HTERT RPE-1 (cell line): ENCODE measurements around the gene IFNB1.

Source experiments
- in situ Hi-C: fragments of 300-500 bp; cut with MboI; formaldehyde crosslinking; loops from 4 replicates; pipeline ENCODE4 v1.14.3; 2020; ENCODE audit warnings: low sequenced_read_pairs

IFNB1 gene

DNA sequence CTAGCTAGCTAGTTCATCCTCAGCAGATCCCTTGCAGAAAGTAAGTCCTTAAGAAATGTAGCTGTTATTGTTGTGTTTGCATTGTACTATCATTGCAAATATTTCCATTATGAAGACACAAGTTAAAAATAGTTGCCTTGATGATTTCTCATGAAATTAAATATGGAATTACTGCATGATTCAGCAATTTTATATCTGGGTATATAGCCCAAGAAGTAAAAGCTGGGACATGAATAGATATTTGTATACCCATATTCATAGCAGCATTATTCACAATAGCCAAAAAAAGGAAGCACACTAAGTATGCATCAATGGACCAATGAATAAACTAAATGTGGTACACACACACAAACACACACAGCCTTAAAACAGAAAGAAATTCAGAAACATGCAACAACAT, 6.8 kb downstream of the IFNB1 start:
- in situ Hi-C loops = no loop called here

- in situ Hi-C loops = no loop called here
Observed at GRCh38 chr9:21070171-21070571, 7.6 kb downstream of the IFNB1 start.

- in situ Hi-C loops = no loop called here
Observed at GRCh38 chr9:21060919-21061561, 16.7 kb downstream of the IFNB1 start.

- in situ Hi-C loops = no loop called here
Observed at GRCh38 chr9:21056931-21057330, 20.8 kb downstream of the IFNB1 start.

DNA sequence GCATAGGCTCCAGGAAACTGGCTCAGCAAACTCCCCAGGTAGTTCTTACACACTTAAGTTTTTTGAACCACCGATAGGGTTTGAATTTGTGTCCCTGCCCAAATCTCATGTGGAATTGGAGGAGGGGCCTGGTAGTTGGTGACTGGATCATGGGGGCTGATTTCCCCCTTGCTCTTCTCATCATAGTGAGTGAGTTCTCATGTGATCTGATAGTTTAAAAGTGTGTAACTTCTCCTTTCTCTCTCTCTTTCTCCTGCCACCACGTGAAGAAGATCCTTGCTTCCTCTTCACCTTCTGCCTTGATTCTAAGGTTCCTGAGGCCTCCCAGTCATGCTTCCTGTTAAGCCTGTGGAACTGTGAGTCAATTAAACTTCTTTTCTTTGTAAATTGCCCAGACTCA, 23.9 kb downstream of the IFNB1 start:
- in situ Hi-C loops = no loop called here

- in situ Hi-C loops = no loop called here
Observed at GRCh38 chr9:21047281-21047691, 30.5 kb downstream of the IFNB1 start.

GRCh38 chr9:21043841-21044240, 33.9 kb downstream of the IFNB1 start:
- in situ Hi-C loops = no loop called here

DNA sequence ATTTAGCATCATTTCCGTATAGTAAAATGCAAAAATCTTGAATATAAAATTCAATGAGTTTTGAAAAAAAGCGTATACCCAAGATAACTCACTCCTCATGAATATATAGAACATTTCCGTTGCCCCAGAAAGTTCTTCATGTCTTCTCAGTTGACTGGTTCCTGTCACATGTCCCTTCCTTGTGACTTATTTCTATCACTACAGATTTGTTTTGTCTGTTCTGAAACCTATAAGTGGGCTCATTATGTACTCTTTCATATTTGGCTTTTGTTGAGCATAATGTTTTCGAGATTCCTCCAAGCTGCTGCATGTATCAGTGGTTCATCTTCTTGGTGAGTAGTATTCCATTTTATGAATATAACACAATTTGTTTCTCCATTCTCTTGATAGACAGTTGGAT, 35.3 kb downstream of the IFNB1 start:
- in situ Hi-C loops = no loop called here

DNA sequence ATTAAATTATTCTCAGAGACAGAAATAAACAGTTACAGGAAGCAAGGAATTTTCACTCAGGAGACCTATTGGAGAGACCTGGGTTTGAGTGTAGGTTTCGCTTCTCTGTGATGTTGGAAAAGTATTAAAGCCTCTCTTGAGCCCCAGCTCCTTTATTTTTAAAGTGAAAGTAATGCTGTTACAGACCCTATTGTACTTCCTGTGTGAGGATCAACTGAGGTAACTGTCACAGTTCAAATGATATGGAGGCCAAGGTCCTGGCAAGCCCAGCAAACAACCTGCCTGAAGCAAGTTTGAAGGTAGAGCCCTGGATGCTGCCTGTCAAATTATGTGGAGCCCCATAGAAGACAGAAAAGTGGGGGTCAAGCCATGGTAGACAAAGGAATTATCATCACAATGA, 38.4 kb downstream of the IFNB1 start:
- in situ Hi-C loops = no loop called here

DNA sequence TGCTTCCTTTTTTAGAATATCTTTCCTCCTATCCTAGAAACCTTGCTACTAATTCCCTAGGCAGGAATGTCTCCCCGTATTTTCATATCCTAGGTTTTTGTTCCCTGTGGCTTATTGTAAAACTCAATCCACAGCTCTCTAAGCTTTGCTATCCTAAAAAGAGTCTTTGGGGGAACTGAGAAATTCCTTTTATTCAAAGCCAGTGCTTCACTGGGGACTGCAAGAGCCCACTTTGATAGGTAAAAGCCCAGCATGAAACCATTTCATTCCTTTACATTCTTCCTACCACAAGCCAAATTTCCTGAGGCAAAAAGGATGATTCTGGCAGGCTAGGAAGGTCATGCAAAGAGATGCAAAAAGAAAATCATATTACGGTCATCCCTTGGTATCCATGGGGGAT, 40.5 kb downstream of the IFNB1 start:
- in situ Hi-C loops = no loop called here

DNA sequence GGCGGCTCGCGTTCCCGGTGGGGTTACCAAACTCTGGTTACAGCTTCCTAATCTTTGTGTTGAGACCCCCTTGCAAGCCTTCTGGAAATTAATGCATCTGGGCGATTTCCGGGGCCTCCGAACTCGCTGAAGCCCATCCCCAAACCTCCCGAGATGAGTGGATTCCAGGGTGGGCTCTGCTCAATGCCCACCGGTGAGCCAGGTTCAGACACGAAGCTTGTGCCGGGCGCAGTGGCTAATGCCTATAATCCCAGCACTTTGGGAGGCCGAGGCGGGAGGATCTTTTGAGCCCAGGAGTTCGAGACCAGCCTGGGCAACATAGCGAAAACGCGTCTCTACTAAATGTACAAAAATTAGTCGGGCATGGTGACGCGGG, 45.9 kb downstream of the IFNB1 start:
- in situ Hi-C loops = no loop called here

- in situ Hi-C loops = no loop called here
Observed at GRCh38 chr9:21031091-21031807, 46.5 kb downstream of the IFNB1 start, which contains the start of gene HACD4. Gene HACD4, minus strand, starts transcription at chr9:21031640. Its CDS starts 50 bp downstream, at chr9:21031590.

- in situ Hi-C loops = no loop called here
Observed at GRCh38 chr9:21030389-21031035, 47.2 kb downstream of the IFNB1 start.

DNA sequence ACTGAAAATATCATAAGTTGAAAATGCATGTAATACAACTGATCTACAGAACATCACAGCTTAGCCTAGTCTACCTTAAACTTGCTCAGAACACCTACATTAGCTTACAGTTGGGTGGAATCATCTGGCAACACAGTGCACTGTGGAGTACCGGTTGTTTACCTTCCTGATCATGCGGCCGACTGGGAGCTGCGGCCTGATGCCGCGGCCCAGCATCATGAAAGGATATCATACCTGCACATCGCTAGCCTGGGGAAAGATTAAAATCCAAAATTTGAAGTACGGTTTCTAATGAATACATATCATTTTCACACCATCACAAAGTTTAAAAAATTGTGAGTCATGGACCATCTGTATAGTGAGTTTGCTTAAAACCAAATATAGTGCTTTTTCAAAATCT, 48.1 kb downstream of the IFNB1 start:
- in situ Hi-C loops = no loop called here

DNA sequence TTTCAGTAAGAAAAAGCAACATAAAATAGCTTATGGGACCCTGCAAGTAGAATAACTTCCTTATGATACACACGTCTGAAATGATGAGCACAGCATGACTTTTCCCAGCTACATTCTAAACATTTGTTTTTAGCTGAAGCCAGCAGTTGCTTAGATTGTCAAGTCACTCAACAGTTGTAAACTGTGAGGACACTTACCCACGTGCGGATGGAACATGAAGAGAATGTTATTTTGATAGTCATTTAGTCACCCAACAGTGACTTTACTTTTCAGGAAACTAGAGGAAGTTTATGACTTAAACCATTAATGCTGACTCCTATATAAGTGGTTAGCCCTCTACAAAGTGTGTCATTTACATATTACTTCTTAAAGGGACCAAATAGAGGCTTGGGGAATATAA, 49.3 kb downstream of the IFNB1 start:
- in situ Hi-C loops = no loop called here

- in situ Hi-C loops = no loop called here
Observed at GRCh38 chr9:21027295-21027694, 50.4 kb downstream of the IFNB1 start.
